Measurements from ENCODE around the gene CER1.

The CER1 gene, protein sequence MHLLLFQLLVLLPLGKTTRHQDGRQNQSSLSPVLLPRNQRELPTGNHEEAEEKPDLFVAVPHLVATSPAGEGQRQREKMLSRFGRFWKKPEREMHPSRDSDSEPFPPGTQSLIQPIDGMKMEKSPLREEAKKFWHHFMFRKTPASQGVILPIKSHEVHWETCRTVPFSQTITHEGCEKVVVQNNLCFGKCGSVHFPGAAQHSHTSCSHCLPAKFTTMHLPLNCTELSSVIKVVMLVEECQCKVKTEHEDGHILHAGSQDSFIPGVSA

DNA sequence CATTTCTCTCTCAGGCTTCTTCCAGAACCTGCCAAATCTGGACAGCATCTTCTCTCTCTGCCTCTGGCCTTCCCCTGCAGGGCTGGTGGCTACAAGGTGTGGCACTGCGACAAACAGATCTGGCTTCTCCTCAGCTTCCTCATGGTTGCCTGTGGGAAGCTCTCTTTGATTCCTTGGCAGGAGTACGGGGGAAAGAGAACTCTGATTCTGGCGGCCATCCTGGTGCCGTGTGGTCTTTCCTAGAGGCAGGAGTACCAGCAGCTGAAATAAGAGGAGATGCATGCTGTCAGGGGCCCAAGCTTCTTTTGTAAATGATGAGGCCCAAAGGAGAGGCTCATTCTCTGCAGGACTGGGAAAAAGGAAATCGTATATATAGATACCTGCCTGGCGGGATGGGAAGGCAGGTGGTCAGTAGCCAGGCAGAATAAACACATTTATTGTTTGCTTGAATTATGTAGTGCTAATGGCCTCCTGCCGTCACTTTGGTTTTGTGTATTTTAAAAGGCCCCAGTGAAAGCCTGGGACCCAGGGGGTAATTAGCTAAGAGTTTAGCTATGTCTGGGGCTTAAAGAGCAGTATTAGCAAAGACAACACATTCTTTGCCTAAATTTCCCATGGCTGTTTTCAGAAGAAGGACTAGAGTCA is at the start of gene CER1:
Gene CER1, minus strand, starts transcription at position 343 of the 645 bp plus-strand sequence. Its CDS starts 61 bp downstream, at position 282.
- no peak for DNase-seq

DNA sequence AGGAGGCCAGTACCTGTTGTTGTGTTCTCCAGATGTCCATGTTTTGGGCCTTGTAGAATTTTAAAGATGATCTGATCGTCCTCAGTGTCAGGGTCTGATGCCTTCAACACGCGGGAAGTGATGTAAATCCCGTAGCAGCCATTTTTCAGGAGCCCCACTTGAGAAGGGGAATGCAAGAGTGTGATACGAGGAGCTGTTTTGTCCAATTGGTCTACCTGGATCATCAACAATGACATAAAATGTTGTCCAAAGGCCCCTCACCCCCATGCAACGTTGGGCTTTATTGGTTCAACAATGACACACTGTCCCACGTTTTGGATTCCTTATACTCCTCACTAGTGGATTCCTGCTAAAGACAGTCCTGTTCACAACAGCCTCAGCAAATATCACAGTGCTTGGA is 48.1 kb upstream of the CER1 start:
- DNase-seq = no peak

DNA sequence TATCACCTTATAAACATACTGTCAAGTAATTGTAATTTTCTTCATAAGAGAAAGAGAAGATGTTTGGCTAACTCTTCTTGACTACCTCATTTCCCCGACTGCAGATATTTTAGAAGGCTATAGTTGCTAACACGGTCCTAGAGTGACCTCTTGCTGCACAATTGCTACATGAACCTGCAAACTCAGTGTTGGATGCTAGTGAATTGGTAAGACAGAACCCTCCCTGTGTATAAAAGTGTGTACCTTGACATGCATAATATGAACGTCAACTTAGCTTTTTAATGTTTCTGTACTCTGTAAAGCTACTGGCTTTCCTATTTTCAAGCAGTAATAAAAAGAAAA is 46.7 kb upstream of the CER1 start:
- peak; percentile 8 for DNase-seq

DNA sequence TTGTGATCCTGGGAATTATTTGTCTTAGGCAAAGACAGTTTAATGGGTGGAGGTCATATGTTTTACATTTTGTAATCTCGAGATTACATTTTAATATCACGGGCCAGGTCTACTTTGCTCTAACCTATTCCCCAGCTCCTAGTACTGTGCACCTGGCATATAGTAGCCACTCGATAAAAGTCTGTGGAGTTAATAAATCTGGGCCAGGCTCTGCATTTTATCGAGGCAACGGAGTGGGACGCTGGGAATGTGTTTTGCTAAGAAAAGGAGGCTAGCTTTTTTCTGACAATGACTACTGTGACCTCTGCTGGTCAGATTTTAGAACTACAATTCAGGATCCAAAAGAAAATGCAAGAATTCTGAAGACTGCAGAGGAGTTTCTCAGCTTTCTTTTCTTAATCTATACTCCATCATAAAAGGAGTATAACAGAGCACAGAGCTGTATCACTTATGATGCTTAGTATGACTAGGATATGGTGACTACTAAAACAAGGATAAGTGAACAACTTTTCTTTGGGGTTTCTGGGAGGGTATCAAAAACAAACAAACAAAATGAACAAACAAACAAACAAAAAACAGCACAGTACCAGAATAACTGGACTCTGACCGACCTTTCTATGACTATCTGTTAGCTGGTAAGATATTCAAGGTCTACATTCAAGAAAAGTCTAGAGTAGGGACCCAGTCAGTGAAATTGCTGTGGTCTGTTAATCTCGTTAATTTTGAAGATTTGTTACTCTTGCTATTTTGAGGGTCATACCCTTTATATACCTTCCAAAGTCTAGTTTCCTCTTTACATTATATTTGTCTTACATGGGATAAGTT is 46.1 kb upstream of the CER1 start:
- DNase-seq = peak; percentile 80

DNA sequence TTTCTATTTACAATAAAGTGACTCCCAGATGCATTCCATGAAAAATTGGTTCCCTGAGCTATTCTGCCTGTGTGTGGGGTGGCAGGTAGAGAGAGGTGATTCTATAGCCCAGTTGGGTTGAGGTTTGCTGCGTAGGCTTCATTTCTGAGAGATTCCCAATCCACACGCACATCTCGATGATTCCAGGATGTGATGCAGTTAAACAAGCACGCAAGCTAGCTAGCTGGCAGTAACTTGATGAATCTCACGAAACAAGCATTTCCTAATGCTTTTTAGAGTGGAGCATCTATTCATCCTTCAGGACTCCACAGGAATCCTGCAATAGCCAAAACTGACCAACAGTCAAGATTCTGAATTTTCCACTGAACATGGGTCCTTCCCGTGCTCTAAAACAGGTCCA is 43.8 kb upstream of the CER1 start:
- no peak for DNase-seq

DNA sequence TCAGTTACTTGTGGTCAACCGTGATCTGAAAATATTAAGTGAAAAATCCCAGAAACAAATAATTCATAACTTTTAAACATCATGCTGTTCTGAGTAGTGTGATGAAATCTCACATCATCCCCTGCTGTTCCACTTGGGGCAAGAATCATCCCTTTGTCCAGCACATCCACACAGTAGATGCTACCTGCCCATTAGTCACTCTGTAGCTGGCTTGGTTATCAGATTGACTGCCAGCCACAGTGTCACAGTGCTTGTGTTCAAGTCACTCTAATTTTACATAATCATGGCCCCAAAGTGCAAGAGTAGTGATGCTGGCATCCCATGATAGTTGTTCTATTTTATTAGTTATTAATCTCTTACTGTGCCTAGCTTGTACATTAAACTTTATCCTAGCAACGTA is 39.1 kb upstream of the CER1 start:
- no peak for DNase-seq

DNA sequence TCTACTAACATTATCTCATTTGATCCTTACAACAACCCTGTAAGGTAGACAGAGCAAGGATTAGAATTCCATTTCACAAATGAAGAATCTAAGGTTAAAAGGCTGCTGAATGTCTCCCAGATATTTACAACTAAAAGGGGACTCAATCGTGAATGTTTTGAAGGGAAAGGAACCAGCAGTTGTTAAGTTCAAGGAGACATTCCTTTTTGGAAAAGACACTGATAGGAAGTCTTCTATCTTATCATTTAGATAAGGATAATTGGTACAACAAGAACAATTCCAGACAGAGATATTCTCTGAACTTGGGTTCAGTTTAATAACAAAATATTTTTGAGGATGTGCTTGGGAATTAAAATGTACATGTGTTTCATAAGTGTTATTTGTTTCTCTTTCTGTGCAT is 37.5 kb upstream of the CER1 start:
- DNase-seq = no peak

DNA sequence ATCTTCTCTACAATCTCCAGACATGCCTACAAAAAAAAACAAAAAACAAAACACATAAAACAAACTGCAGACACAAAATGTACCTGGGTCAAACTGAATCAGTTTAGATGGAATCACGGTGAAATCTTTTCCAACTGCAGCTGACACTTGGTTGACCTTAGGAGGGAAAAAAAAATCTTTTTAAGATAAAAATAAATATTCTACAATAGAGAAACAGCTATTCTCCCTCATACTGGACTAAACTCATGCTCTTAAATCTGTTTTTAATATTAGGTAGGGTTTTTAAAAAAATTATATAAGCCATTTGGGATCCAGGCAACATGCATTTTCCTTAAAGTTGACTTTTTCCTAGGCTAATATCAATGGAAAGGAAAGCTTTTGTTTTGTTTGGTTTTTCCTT is 33.8 kb upstream of the CER1 start:
- DNase-seq = no peak

DNA sequence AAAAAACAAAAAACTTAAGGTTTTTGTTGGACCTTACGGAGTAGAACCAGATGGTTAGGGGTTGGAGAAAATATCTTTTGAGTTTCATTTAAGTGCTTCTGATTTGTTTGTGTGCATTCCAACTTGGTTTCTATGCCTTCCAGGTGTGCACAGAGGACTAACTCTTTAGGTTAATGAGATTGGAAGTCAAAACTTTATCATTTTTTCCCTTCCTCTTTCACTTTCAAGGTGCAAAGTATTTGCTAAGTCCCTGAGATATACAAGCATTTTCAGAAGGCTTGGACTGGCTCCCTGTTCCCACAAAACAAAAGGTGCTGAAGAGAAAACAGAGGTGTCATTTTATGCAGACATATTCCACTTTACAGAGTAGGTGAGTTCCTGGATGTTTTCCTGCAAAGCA is 30.3 kb upstream of the CER1 start:
- no peak for DNase-seq

DNA sequence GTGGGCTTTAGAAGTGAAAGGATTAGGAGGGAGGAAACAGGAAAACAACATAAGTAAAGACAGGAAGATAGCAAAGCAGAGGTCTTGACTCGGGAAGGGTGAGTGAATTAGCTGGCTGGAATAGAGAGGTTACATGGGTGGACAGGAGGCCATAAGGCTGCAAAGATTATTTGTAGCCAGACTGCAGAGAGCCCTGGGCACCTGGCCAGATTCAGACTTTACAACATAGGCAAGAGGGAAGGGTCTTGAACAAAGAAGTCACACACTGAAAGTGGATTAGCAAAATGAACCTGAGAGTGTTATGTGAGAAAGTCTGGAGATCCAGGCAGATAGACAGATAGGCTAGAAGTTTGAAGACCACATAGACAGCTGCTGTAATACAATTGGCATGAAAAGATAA is 29.7 kb upstream of the CER1 start:
- DNase-seq = no peak

DNA sequence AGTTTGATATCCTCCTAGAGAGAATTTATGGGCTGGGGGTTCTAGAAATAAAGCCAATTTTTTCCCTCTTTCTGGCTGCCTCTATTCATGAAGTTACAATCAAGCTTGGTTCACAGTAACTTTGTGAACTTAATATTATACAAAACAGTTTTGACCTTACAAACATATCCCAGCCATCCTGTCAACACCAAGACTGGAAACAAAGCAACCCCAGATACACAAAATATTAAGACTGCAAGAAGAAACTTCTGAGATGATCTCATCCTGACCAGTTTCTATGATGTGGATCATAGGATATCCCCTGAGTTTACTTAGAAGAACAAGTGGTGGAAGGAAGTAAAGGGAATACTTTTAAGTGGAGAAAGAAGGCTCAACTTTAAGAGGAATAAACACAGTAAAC is 28.3 kb upstream of the CER1 start:
- no peak for DNase-seq

DNA sequence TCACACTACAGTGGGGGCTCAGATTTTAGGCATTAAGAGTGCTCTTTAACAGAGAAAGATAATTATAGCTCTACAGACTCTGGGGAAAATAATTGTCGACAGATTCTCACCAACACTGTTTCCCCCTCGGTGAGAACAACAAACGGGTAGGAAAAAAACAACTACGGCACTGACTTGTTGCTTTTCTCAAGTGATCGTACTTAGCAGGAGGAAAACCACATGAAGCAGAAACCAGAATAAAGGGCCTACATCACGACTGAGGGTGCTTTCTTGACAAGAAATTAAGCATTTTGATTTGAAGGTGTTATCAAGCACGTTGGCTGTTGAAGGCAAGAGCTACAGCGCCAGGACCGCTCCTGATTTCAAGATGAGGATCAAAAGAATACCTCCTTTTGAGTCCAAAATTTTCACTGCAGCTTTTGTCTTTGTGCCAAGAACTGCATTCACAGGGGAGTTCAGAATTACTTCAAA is 27.2 kb upstream of the CER1 start:
- peak; percentile 54 for DNase-seq

DNA sequence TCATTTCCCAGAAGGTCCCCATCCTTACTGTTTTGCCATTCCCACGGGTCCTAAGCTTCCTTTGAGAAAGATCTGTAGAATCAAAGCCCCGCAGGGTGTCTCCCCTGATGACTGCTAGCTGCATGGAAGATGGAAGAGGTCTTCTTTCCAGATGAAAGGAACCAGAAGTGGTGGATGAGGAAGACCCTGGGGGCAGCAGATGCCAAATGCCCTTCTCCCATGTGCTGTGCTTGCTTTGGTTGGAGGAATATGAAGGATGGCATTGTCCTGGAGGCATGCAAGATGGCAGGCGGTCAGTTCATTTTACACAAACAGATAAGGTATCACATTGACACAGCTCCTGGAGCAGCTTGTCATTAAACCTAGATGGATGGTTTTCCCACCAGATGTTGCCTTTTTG is 25.8 kb upstream of the CER1 start:
- DNase-seq = no peak

DNA sequence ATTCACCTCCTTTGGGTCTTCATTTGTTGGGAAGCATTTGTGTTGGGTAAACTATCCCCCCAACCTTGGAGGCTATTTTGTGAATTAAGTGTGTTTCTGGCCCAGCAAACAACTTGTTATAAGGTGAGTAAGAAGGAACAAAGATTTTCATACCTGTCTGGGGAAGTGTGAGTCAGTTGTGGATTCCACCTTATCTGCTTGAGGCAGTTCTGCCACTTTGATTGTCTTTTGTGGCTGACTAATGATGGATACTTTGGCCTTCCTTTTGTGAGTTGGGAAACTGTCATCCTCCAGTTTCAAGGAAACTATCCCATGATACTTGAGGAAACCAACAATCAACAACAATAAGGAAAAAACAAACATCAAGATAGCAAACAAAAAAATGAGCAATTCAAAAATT is 24.6 kb upstream of the CER1 start:
- no peak for DNase-seq

DNA sequence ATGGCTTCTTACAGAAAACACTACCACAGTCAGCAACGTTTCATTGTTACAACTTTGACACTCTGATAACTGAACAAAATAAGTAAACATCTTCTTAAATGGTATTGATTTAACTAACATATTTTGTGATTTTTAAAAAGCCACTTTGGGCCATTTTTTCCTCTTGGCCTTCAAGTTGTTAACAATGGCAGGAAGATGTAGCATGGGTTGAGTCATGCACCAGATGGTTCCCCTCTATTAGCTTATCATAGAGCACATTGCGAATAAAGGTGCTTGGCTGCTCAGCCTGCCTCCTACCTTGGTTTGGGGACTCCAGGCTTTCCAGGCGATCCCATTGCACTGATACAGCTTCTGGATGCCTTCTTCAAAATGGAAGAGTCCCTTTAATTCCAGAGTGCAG is 24.1 kb upstream of the CER1 start:
- DNase-seq = no peak

DNA sequence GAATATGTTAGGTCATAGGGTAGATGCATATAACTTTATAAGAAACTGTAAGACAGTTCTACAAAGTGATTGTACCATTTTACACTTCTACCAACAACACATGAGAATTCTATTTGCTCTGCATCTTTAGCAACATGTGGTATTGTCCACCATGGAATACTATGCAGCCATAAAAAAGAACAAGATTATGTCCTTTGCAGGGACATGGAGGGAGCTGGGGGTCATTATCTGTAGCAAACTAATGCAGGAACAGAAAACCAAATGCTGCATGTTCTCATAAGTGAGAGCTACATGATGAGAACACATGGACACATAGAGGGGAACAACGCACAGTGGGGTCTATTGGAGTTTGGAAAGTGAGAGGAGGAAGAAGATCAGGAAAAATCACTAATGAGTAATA is 22.2 kb upstream of the CER1 start:
- no peak for DNase-seq

DNA sequence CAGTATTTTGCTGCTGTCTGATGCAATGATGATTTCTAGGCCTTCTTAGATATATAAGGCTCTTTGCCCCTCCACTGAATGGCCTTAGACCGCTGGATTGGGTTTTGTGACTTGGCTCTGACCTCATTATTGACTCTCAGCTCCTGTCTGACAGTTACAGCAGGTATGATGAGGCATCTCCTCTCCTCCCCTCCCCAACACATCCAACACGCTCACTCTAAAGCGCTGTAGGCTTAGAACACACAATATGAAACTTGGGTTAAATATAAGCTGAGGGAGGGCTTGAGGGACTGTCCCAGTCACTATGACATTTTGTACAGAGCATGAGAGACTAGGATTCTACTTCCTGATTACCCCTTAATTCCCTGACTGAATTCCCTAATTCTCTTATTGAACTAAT is 18.8 kb upstream of the CER1 start:
- DNase-seq = no peak

DNA sequence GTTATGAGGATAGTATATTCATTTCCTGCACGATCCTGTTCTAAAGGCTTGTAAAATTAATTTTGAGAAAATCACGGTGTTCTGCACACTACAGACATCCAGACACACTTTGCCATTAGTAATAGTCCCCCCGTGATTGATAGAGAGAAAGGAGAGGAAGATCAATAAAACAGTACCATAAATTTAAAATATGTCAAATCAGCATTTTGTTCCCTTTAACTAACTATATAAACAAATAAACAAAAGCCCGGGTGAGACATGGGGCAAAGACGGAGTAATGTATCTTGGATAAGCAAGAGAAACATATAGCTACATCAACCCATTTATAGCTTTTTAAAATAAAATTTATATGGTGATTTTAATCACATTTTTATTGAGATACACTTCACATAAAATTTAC is 10.6 kb upstream of the CER1 start:
- DNase-seq = no peak

DNA sequence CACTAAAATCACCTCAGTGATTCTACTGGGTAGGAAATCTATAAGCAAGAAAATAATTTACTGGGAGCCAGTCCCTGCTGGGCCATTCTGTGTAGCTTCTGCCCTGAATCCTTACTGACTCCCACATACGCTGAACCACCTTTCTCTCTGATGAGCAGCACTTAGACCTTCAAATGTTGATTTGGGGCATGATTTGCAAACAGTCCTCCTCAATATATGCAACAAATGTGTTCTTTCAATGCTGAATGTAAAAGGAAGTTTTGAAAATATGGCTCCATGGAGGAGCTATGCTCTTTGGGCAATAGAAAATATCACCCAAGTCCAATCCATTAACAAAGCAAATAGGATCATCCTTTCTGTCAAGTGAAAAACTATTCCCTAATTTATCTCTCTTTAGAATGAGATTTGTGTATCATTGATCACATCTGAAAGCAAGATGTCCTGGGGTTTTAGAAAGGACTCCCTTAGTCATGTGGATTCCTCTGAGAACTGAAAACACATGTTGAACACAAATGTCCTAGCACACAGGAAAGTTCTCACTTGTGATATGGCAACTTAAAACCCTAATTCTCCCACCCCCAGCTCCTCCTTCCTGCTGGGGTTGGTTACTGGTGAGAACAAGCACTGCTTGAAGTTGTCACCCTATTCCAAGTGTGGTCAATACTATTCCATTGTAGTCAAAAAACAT is 8.9 kb upstream of the CER1 start:
- DNase-seq = no peak

DNA sequence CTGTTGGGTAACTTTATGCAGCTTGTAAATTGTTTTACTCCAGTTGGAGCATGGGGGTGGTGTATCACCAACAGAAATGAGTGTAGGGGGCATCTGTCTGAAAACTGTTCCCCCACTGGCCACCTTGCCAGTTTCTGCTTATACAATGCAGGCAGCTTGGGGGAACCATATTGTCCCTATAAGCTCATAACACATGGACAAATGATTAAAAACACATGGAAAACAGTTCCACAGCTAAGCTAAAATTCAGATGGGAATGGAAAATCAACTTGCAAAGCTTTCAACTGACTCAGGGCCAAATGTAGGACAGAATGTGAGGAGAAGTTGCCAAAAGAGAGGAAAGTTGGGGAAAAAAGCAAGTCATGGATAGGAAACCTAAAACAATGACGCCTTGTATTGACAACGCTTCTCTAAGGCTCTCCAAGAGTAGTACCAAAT is 7.9 kb upstream of the CER1 start:
- DNase-seq = no peak

DNA sequence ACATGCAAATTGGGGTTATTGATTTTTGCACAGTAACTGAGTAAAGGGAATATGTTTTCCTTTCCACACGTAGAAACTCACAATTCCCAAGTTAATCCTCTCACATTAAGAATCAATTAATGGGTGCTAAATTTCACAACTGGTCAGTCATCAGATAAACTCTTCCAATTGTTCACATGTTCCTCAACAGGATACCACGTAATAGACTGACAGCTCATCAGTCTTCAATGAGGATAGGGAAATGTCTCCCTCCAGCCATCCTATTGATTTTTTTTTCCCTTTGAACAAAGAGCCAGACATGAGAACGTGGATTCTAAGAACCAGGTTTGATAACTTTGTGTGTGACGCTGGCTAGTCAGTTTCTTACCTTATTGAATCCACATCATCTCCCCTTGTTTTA is 768 bp upstream of the CER1 start:
- DNase-seq = no peak

DNA sequence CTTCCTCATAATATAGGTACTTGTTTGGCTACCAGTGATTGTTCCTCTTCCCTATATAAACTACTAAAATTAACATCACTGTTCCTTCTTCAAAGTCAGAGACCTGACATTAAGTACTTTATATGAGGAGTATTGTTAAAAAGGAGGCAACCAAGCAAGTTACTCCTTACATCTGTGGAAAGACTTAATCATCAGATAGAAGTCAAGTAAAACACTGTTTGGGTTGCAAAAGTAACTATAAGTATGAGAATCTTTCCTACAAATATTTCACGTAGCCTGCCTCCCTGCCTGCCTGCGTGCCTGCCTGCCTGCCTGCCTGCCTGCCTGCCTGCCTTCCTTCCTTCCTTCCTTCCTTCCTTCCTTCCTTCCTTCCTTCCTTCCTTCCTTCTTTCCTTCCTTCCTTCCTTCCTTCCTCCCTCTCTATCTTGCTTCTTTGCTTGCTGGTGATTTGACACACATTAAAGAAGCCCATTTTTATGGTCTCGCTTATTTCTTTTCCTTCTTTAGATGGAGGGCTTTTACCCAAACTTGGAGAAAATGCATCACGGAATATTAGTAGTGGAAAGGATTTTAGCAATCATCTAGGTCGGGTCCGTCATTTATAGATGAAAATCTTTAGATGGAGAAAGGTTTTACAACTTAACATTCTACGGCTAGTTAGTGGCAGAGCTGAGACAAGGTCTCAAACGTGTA is 3.2 kb downstream of the CER1 start:
- no peak for DNase-seq

DNA sequence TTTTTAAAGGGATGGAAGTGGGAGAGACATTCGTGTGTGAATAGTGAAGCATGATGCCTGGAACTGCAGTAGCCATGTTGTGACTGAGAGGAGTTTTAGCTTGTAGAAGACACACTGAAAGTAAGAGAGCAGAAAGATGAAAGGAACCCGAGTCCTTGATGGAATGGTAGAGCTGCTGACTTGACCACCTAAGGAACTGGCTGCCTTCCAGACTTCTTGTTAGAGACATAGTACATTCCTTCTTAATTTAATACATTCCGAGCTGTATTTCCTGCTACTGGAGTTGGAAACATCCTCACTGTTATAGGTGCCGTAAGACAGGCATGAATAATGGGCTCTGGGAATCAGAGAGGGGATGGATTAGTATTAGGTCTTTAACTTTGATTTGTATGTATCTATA is 7.4 kb downstream of the CER1 start:
- DNase-seq = no peak

Measured in NCI-H2227 treated with DMSO at 0.1 percent for 48 hours (cell line).